ENCODE measurements around the gene KRTAP4-7.
"Not testable (repeated sequence)": the region's sequence is repeated elsewhere in the genome, so short reads cannot be mapped to it uniquely, and the experiment has no call there.

KRTAP4-7 gene

DNA sequence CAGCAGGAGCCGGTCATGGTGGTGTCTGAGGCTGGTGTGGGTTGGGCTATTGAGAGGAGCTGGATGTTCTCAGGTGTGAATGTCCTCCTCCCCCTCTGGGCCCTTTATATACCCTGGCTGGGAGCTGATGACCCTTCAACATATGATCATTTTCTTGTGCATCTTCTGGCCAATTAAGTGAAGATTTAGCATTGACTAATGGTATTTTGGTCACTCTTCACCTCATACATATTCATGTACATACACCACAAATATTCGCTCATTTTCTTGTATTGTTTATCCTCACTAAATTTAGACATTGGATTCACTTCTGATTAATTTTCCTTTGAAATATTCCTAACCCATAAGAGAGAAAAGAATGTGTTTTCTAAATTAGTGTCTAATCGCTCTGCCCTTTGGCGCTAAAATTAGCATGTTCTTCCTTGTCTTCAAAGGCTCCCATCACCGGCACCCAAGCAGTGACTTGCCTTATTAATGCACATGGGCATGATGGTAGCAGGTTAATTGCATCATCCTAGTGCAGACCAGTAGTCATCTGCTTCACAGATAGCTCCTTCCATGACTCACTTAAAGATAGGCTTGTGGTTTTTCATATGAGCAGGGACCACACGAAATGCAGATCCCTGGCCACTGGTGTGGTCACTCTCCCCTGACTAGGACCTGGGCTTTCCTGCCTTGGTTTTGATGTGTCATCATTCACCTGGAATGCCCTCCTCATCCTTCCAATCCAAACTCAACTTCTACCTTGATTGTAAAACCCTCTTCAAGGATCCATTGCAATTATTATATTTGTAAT is 17.9 kb upstream of the KRTAP4-7 start, which contains the start of gene KRTAP2-4:
TSS of gene KRTAP2-4 (minus strand) at position 51 of the 796 bp plus-strand sequence. CDS start at position 17, 34 bp downstream.
- DNase-seq = no peak

- no peak for DNase-seq
Measured at GRCh38 chr17:41067281-41067680, 16.7 kb upstream of the KRTAP4-7 start.

GRCh38 chr17:41069031-41069430 is 14.9 kb upstream of the KRTAP4-7 start:
- DNase-seq = no peak

GRCh38 chr17:41071606-41072360 is 12.2 kb upstream of the KRTAP4-7 start:
- DNase-seq = no peak

DNA sequence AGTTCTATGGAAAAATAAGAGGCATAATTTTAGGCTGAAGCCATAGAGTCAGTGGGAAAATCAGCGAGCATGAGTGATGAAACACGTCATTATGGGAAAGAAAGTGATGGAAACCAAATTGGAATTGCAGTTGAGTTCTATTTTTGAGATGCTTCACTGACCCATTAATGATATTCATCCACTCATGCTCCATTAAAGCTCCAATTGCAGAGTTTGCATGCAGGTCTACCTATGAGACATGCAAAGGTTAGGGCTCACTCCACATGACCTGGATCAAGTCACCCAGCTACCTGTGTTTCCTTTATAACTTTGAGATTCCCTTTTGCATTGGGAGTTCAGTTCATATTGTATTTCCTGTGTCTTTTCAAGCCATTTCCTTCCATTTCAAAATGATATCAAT is 10.3 kb upstream of the KRTAP4-7 start:
- no peak for DNase-seq

DNA sequence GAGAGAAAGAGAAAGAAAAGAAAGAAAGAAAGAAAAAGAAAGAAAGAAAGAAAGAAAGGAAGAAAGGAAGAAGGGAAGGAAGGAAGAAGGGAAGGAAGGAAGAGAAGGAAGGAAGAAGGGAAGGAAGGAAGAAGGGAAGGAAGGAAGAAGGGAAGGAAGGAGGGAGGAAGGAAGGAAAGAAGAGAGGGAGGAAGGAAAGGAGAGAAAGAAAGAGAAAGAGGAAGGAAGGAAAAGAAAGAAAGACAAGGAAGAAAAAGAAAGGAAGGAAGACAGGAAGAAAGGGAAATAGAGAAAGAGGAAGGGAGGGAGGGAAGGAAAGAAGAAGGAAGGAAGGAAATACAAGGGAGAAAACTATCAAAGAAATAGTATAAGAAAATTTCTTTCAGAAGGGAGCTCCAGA is 7.2 kb upstream of the KRTAP4-7 start:
- DNase-seq = no peak

GRCh38 chr17:41082626-41083025 is 1.3 kb upstream of the KRTAP4-7 start:
- no peak for DNase-seq

DNA sequence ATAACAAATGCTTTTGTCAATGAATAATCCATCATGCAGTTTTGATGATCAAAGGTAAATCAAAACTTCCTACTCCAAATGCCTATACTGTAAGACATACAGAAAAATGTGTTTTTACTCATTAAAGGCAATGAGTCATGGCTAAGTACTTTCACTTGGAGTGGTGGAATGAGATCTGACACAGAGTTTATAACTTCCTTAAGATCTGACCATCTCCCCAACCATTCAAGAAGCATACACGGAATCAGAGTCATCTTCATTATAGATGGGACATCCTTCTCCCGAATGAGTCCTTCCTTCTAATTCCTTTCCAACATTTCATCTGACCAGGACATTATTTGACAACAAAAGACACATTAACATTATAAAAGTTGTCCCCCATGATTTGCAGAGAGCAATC is 523 bp upstream of the KRTAP4-7 start:
- DNase-seq = not testable (repeated sequence)

GRCh38 chr17:41088760-41089352 is 4.9 kb downstream of the KRTAP4-7 start:
- not testable (repeated sequence) for DNase-seq

- DNase-seq = no peak
Measured at GRCh38 chr17:41096055-41096454, 12.1 kb downstream of the KRTAP4-7 start.

- DNase-seq = no peak
Measured at GRCh38 chr17:41098042-41098441, 14.1 kb downstream of the KRTAP4-7 start, which contains the start of gene KRTAP4-8. Gene KRTAP4-8 (minus strand): TSS chr17:41098142. CDS start chr17:41098084, 58 bp downstream.

DNA sequence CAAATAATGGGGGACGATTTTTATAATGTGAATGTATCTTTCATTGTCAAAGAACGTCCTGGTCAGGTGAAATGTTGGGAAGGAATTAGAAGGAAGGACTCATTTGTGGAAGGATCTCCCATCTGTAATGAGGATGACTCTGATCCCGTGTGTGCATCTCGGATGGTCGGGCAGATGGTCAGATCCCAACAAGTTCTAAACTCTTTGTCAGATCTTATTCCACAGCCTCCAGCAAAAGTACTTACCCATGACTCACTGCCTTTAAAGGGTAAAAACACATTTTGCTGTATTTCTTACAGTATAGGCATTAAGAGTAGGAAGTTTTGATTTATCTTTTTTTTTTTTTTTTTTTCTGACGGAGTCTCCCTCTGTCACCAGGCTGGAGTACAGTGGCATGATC is 14.5 kb downstream of the KRTAP4-7 start:
- DNase-seq = no peak

- peak in 1 of 2 donors; percentile 29 for DNase-seq
Measured at GRCh38 chr17:41099682-41100480, 15.9 kb downstream of the KRTAP4-7 start.

DNA sequence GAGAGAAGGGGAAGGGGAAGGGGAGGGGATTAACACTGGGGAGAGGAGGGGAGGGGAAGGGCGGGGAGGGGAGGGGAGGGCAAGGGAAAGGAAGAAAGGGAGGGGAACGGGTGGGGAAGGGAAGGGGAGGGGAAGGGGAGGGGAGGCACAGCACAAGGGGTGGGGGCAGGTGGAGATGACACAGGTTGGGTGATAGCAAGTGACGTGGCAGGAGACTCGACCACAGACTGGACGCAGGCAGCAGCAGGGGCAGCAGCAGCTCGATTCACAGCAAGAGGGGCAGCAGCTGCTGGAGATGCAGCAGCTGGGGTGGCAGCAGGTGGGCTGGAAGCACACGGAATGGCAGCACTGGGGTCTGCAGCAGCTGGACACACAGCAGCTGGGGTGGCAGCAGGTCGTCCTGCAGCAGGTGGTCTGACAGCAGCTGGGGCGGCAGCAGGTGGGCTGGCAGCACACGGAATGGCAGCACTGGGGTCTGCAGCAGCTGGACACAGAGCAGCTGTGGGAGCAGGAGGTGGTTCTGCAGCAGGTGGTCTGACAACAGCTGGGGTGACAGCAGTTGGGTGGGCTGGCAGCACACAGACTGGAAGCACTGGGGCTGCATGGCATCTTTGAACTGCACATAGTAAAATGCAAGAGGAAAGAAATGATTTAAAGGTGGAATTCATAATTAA is 17.8 kb downstream of the KRTAP4-7 start, which contains the start of gene KRTAP4-16:
TSS of gene KRTAP4-16 (minus strand) at position 624 of the 674 bp plus-strand sequence. CDS start at position 624, 0 bp downstream.
- DNase-seq = no peak

DNA sequence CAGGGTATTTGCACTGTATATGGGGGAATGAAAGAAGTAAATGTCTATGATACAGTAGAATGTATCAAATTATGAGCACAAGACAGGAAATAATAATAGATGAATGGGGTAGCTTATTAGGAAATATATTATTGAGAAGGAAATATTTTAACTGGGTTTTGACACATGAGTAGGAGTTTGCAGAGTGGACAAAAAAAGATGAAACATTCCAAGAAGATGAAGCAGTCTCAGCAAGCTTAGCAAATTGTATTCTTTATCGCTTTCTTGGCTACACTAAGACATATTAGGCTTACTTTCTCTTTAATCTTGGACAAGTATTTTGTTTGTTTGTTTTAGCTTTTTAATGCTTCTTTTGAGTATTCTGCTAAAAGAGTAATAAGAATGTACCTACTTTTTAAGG is 19.9 kb downstream of the KRTAP4-7 start:
- no peak for DNase-seq

DNA sequence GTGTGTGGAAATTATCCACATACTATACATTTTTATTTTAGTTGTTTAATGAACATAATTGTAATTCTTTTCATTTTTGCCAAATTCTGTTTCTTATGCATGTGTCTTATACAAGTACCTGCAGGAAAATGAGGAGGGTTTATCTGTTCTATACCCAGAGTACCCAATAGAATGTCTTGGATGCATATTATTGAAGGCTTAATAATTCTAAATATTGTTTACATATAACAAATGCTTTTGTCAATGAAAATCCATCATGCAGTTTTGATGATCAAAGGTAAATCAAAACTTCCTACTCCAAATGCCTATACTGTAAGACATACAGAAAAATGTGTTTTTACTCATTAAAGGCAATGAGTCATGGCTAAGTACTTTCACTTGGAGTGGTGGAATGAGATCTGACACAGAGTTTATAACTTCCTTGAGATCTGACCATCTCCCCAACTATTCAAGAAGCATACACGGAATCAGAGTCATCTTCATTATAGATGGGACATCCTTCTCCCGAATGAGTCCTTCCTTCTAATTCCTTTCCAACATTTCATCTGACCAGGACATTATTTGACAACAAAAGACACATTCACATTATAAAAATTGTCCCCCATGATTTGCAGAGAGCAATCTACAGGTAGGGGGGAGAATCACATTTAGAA is 20.6 kb downstream of the KRTAP4-7 start:
- not testable (repeated sequence) for DNase-seq

- not testable (repeated sequence) for DNase-seq
Measured at GRCh38 chr17:41105347-41105746, 21.4 kb downstream of the KRTAP4-7 start, which contains the start of gene KRTAP4-9. Gene KRTAP4-9 (plus strand): TSS chr17:41105389. CDS start chr17:41105389, 0 bp downstream.

- no peak for DNase-seq
Measured at GRCh38 chr17:41107941-41108450, 24.0 kb downstream of the KRTAP4-7 start.

- DNase-seq = not testable (repeated sequence)
Measured at GRCh38 chr17:41108728-41109386, 24.9 kb downstream of the KRTAP4-7 start.

DNA sequence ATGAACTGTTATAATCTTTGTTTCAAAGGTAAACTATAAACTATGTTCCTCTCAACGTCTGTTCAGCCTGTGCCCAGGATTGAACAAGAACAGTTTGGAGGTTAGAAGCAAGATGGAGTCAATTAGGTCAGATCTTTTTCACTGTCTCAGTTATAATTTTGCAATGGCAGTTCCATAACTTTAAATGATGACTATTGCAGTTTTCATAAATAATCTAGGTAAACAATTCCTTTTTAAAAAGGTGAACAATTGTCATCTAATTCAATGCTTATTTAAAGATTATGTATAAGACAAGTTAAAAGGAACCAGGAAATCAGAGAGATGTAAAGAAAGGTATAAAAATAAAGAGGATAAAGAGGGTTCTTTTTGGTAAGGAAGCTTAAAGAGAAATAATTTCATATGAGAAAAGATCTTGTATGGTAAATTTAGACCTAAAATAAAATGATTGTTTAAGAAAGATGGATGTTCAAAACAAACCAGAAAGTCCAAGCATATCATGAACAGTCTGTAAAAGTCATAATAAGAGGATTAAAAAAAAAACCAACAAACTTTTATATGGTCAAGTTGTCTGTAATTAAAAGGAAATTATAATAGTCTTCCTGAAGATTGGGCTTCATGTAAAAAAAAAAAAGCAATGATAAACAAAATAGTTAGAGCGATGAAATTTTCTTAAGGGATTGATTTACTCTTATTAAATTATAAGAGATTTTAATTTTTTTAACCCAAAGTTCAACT is 27.4 kb downstream of the KRTAP4-7 start:
- DNase-seq = no peak
